GM12875 (cell line): ENCODE results near the gene SMOC2.

ENCODE experiments used
- H3K4me3 ChIP-seq: one replicate; pipeline ENCODE4 v1.5.1; 2011; ENCODE audit warnings: low read depth, low read length, control low read depth
- CTCF ChIP-seq: IDR thresholded peaks from 2 replicates; pipeline ENCODE4 v1.5.1; 2011; ENCODE audit warnings: low read depth, mild to moderate bottlenecking, control low read depth, inconsistent platforms, low read length, moderate library complexity, borderline replicate concordance; ENCODE audit not compliant: insufficient read depth

Gene SMOC2

GRCh38 chr6:168456907-168457652, 16.1 kb downstream of the SMOC2 start:
- TF ChIP-seq CTCF = no peak

GRCh38 chr6:168457653-168457934, 16.6 kb downstream of the SMOC2 start:
- H3K4me3 ChIP-seq = no peak overlapping the region
- TF ChIP-seq CTCF = no peak

More at GRCh38 chr6:168456907-168457652, 16.1 kb downstream of the SMOC2 start:
- no peak overlapping the region for H3K4me3 ChIP-seq

GRCh38 chr6:168458101-168458500, 17.1 kb downstream of the SMOC2 start:
- no peak for TF ChIP-seq CTCF
- H3K4me3 ChIP-seq = no peak overlapping the region

GRCh38 chr6:168459572-168459971, 18.6 kb downstream of the SMOC2 start:
- TF ChIP-seq CTCF = no peak
- no peak overlapping the region for H3K4me3 ChIP-seq

GRCh38 chr6:168462289-168462853, 21.4 kb downstream of the SMOC2 start:
- H3K4me3 ChIP-seq = no peak overlapping the region
- no peak for TF ChIP-seq CTCF

GRCh38 chr6:168464546-168464945, 23.6 kb downstream of the SMOC2 start:
- H3K4me3 ChIP-seq = no peak overlapping the region
- TF ChIP-seq CTCF = no peak

- no peak for TF ChIP-seq CTCF
- no peak overlapping the region for H3K4me3 ChIP-seq
These were observed 27.1 kb downstream of the SMOC2 start for GRCh38 chr6:168468045-168468444.
